Activated CD4-positive, alpha-beta T cell treated with anti-CD3 and anti-CD28 coated beads, Interleukin-2, amount 50 U/mL, for 4 hours (primary cell): Measurements from ENCODE around the gene PROSER3.
"Not testable (repeated sequence)": the region's sequence is repeated elsewhere in the genome, so short reads cannot be mapped to it uniquely, and the experiment has no call there.

Source experiments
- DNase-seq, 2 experiments: peaks; one replicate each; pipeline ENCODE4 v3.0.0-alpha.2; 2020

The PROSER3 gene

GRCh38 chr19:35722897-35723296 is 35.1 kb upstream of the PROSER3 start:
- DNase-seq = no peak

- DNase-seq = no peak
Observed at GRCh38 chr19:35723671-35724070, 34.3 kb upstream of the PROSER3 start.

GRCh38 chr19:35724132-35724531 is 33.8 kb upstream of the PROSER3 start:
- DNase-seq = not testable (repeated sequence)

GRCh38 chr19:35724560-35724959 is 33.4 kb upstream of the PROSER3 start:
- no peak for DNase-seq

GRCh38 chr19:35725216-35725861 is 32.6 kb upstream of the PROSER3 start:
- no peak for DNase-seq

GRCh38 chr19:35727053-35727955 is 30.7 kb upstream of the PROSER3 start:
- DNase-seq = no peak

GRCh38 chr19:35727956-35728706 is 29.8 kb upstream of the PROSER3 start:
- DNase-seq = no peak

- DNase-seq = no peak
Observed at GRCh38 chr19:35729021-35729420, 29.0 kb upstream of the PROSER3 start.

GRCh38 chr19:35729763-35730162 is 28.2 kb upstream of the PROSER3 start:
- DNase-seq = no peak

- DNase-seq = no peak
Observed at GRCh38 chr19:35730326-35730725, 27.6 kb upstream of the PROSER3 start.

- DNase-seq = no peak
Observed at GRCh38 chr19:35731353-35731752, 26.6 kb upstream of the PROSER3 start.

- no peak for DNase-seq
Observed at GRCh38 chr19:35731779-35732405, 26.1 kb upstream of the PROSER3 start.

GRCh38 chr19:35732540-35733179 is 25.3 kb upstream of the PROSER3 start:
- no peak for DNase-seq

GRCh38 chr19:35733180-35734125 is 24.5 kb upstream of the PROSER3 start:
- DNase-seq = no peak

- no peak for DNase-seq
Observed at GRCh38 chr19:35734273-35734672, 23.7 kb upstream of the PROSER3 start.

GRCh38 chr19:35734889-35735288 is 23.1 kb upstream of the PROSER3 start:
- no peak for DNase-seq

- no peak for DNase-seq
Observed at GRCh38 chr19:35736913-35737886, 20.8 kb upstream of the PROSER3 start.

GRCh38 chr19:35738021-35738886 is 19.7 kb upstream of the PROSER3 start:
- no peak for DNase-seq

- DNase-seq = no peak
Observed at GRCh38 chr19:35738887-35739229, 19.1 kb upstream of the PROSER3 start.
